B cell (primary cell): ENCODE measurements around the gene MRAS. TPM values are rescaled to one million over a fixed set of nuclear protein-coding genes. Genes with fewer than 3 reads are reported as not detected.

Source experiments
- ATAC-seq: fragments of 200-7000 bp; cut with Tn5 transposase; one replicate; pipeline ENCODE4 v1.10.0; 2021; ENCODE audit warnings: low read depth, mild to moderate bottlenecking, moderate number of reproducible peaks, moderate library complexity
- CTCF ChIA-PET: fragments of 350-600 bp; sonication (Branson Sonifier 250); formaldehyde crosslinking; loops from one replicate; lab custom pipeline; 2021; ENCODE audit warnings: antibody characterized with exemption, inconsistent platforms; lab: Charles Lee
- POLR2A ChIA-PET: fragments of 350-600 bp; sonication (Branson Sonifier 250); formaldehyde crosslinking; loops from one replicate; lab custom pipeline; 2021; ENCODE audit warnings: antibody characterized with exemption; lab: Charles Lee
- DNase-seq: peaks from one replicate; pipeline ENCODE4 v3.0.0; 2013
- H2AFZ ChIP-seq: 2 replicates; pipeline ENCODE4 v1.6.1; 2012; ENCODE audit warnings: mild to moderate bottlenecking, low read depth, low read length; ENCODE audit not compliant: insufficient read depth, poor library complexity, severe bottlenecking
- H3K27ac ChIP-seq, 2 donors: 1 replicate in 1 of 2; 2 replicates in 1 of 2; pipeline ENCODE4 v1.5.1; 2012 to 2013; ENCODE audit warnings: low read length in 2 of 2, mild to moderate bottlenecking in 2 of 2, moderate library complexity in 1 of 2
- H3K27me3 ChIP-seq, 4 experiments: fragments of 200-600 bp in 1 of 4; sonication (generic) in 1 of 4; replicated peaks in 1 of 4; 1 replicate in 2 of 4; 2 replicates in 2 of 4; pipeline versions ENCODE4 v1.6.1 to v1.7.0; 2013 to 2016; ENCODE audit warnings: low read length in 3 of 4, mild to moderate bottlenecking in 2 of 4, mixed read lengths in 1 of 4, moderate library complexity in 1 of 4; ENCODE audit not compliant: insufficient read depth in 4 of 4, control insufficient read depth in 3 of 4; ENCODE audit errors: control extremely low read depth in 1 of 4
- H3K36me3 ChIP-seq, 2 experiments: replicated peaks in 1 of 2; 1 replicate in 1 of 2; 2 replicates in 1 of 2; pipeline versions ENCODE4 v1.6.1 to v1.7.1; 2013; ENCODE audit warnings: low read length in 1 of 2; ENCODE audit not compliant: insufficient read depth in 2 of 2, control insufficient read depth in 1 of 2; ENCODE audit errors: control extremely low read depth in 1 of 2, extremely low read depth in 1 of 2
- H3K4me1 ChIP-seq, 2 donors: fragments of 200-600 bp in 1 of 2; sonication (generic) in 1 of 2; 1 replicate in 1 of 2; 2 replicates in 1 of 2; pipeline versions ENCODE4 v1.5.1 to v1.6.1; 2013 to 2017; ENCODE audit warnings: low read length in 2 of 2; ENCODE audit not compliant: control insufficient read depth in 2 of 2, insufficient read depth in 2 of 2
- H3K4me2 ChIP-seq: replicated peaks from 2 replicates; pipeline ENCODE3; 2012; ENCODE audit warnings: mild to moderate bottlenecking, low read depth, low read length; ENCODE audit not compliant: poor library complexity, severe bottlenecking
- H3K4me3 ChIP-seq, 5 experiments: fragments of 200-600 bp in 1 of 5; sonication (generic) in 1 of 5; 1 replicate in 3 of 5; 2 replicates in 2 of 5; pipeline versions ENCODE4 v1.5.1 to v1.7.0; 2011 to 2016; ENCODE audit warnings: low read length in 4 of 5, mild to moderate bottlenecking in 4 of 5, low read depth in 2 of 5, control low read depth in 1 of 5, moderate library complexity in 1 of 5; ENCODE audit not compliant: insufficient read depth in 1 of 5; ENCODE audit errors: control extremely low read depth in 1 of 5, extremely low read depth in 1 of 5
- H3K79me2 ChIP-seq: fragments of 200-600 bp; sonication (generic); one replicate; pipeline ENCODE4 v1.6.0; 2016; ENCODE audit warnings: low read length; ENCODE audit not compliant: control insufficient read depth, insufficient read depth
- H3K9ac ChIP-seq: fragments of 200-600 bp; sonication (generic); 2 replicates; pipeline ENCODE4 v1.6.1; 2017; ENCODE audit warnings: mild to moderate bottlenecking, low read length, moderate library complexity
- H3K9me3 ChIP-seq, 3 donors: one replicate each; pipeline versions ENCODE4 v1.6.1 to v1.7.1; 2013; ENCODE audit warnings: low read length in 2 of 3; ENCODE audit not compliant: control insufficient read depth in 2 of 3, insufficient read depth in 1 of 3; ENCODE audit errors: control extremely low read depth in 1 of 3
- H4K20me1 ChIP-seq: 2 replicates; pipeline ENCODE4 v1.6.0; 2012; ENCODE audit warnings: mild to moderate bottlenecking, low read length; ENCODE audit not compliant: insufficient read depth, control insufficient read depth, poor library complexity, severe bottlenecking
- H3K27ac Mint-ChIP-seq: one replicate; pipeline ENCODE4 v1.8.0; 2021; ENCODE audit warnings: mixed read lengths
- H3K27me3 Mint-ChIP-seq: one replicate; pipeline ENCODE4 v1.8.0; 2021; ENCODE audit warnings: mixed read lengths
- H3K4me1 Mint-ChIP-seq: one replicate; pipeline ENCODE4 v1.8.0; 2021; ENCODE audit warnings: mixed read lengths
- H3K4me3 Mint-ChIP-seq: one replicate; pipeline ENCODE4 v1.8.0; 2021; ENCODE audit warnings: mixed read lengths
- H3K9me3 Mint-ChIP-seq: one replicate; pipeline ENCODE4 v1.8.0; 2022; ENCODE audit warnings: mixed read lengths; ENCODE audit not compliant: insufficient read depth
- CTCF ChIP-seq: fragments of 200-600 bp; IDR thresholded peaks from one replicate; pipeline ENCODE4 v1.8.0; 2022; ENCODE audit warnings: antibody characterized with exemption, mild to moderate bottlenecking
- EZH2 ChIP-seq: IDR thresholded peaks from 2 replicates; pipeline ENCODE4 v1.6.1; 2012; ENCODE audit warnings: borderline replicate concordance, low read depth, mild to moderate bottlenecking, moderate library complexity, low read length; ENCODE audit not compliant: insufficient read depth, poor library complexity, severe bottlenecking
- WGBS: methylation state at CpG from one replicate; pipeline ENCODE4 v1.1.5; 2013; ENCODE audit warnings: missing lambda C conversion rate; ENCODE audit not compliant: insufficient coverage; 5-methylcytosine and 5-hydroxymethylcytosine counted together
- intact Hi-C: fragments of 100-400 bp; cut with micrococcal nuclease; formaldehyde crosslinking; loops from one replicate; pipeline ENCODE4 v1.10.0; 2022
- polyA plus RNA-seq: library from polyadenylated mRNA; depleted of rRNA; stranded (reverse); fragments of >200 nt; gene quantifications from 2 replicates; pipeline ENCODE4 v1.2.3, GENCODE V29; 2012
- total RNA-seq, 2 donors: library from RNA; stranded (reverse); fragments of 120-200 nt in 1 of 2; gene quantifications; 1 replicate in 1 of 2; 2 replicates in 1 of 2; pipeline versions ENCODE4 v1.2.3 to v1.2.4, GENCODE V29; 2013 to 2022

MRAS gene
- total and polyA plus RNA-seq, 2 donors (not counting 1 experiment from before 2014, with no cell fraction given) = 0.03 to 0.22 TPM

GRCh38 chr3:138340511-138340910 lies 7.9 kb upstream of the MRAS start:
- ATAC-seq (no peak), DNase-seq (no peak)
- no peak overlapping the region for H3K27ac Mint-ChIP-seq
- Histone ChIP-seq H3K9ac (no peak overlapping the region), H4K20me1 (no peaks in the 10 kb centered on the region), H2AFZ (no peak overlapping the region), H3K36me3 (no peaks in the 10 kb centered on the region), H3K27ac (no peak overlapping the region), H3K27me3 (peaks cover 0 to 34% (median 4%) of the 10 kb centered on the region in 4 experiments), H3K4me1 (no peaks in the 10 kb centered on the region), H3K4me2 (no peak overlapping the region), H3K79me2 (no peaks in the 10 kb centered on the region), H3K4me3 (no peak overlapping the region), H3K9me3 (peaks cover 2 to 11% (median 2%) of the 10 kb centered on the region in 3 donors)
- POLR2A ChIA-PET = no interaction called here
- H3K27me3 Mint-ChIP-seq = peaks cover 64% of the 10 kb centered on the region
- no peaks in the 10 kb centered on the region for H3K4me1 Mint-ChIP-seq
- intact Hi-C loops = no loop called here
- 100% methylated on average over 1 of the region's 5 CpGs for WGBS
- TF ChIP-seq CTCF = no peak
- no peak for TF ChIP-seq EZH2
- CTCF ChIA-PET = interaction anchor here (0.7 kb wide), 1 partner anchor 17 kb away, joined by 3 read pairs; no protein-coding TSS in a partner anchor
- H3K9me3 Mint-ChIP-seq = peaks cover 4% of the 10 kb centered on the region
- H3K4me3 Mint-ChIP-seq = no peak overlapping the region

DNA sequence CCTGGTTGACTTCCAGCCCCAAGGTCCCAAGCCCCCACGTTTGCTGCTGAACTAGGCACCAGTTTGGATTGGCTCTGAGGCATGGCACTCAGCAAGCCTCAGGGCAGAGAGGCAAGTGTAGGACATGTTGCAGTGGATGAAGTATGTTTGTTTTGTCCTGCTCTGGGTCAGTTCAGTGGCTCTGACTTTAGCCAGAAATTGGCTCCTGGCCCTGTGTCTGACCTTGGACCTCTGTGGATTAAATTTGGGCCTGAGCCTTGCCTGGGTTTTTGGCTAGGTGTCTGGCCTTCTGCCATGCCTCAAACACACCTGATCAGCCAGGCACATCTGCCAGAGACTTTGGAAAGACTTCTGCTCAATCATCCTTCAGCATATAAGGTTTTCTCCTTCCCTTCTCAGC lies 3.6 kb upstream of the MRAS start:
- Histone ChIP-seq H3K4me1 (peaks cover 6 to 9% of the 10 kb centered on the region in 2 donors), H3K9me3 (peaks cover 2 to 15% (median 5%) of the 10 kb centered on the region in 3 donors), H3K9ac (no peak overlapping the region), H3K27me3 (peaks cover 0 to 62% (median 18%) of the 10 kb centered on the region in 4 experiments), H2AFZ (no peak overlapping the region), H4K20me1 (no peaks in the 10 kb centered on the region), H3K4me3 (no peak overlapping the region), H3K27ac (no peak overlapping the region), H3K79me2 (no peaks in the 10 kb centered on the region), H3K4me2 (no peak overlapping the region), H3K36me3 (no peaks in the 10 kb centered on the region)
- H3K4me3 Mint-ChIP-seq = no peak overlapping the region
- ChIA-PET CTCF (no interaction called here), POLR2A (no interaction called here)
- WGBS = 100% methylated on average over 1 of the region's 1 CpG
- intact Hi-C loops = no loop called here
- H3K4me1 Mint-ChIP-seq = peaks cover 12% of the 10 kb centered on the region
- H3K27ac Mint-ChIP-seq = no peak overlapping the region
- TF ChIP-seq CTCF = no peak
- H3K9me3 Mint-ChIP-seq = peaks cover 7% of the 10 kb centered on the region
- peaks cover 69% of the 10 kb centered on the region for H3K27me3 Mint-ChIP-seq
- no peak for ATAC-seq
- no peak for DNase-seq
